ENCODE results near the gene ISX. TPM values are rescaled to one million over a fixed set of nuclear protein-coding genes. Genes with fewer than 3 reads are reported as not detected.

Gene ISX
- total RNA-seq, 1 donor: not detected

- no peak overlapping the region for H3K4me3 ChIP-seq (ENCODE audit: low read depth, low read length)
- no peak for DNase-seq (ENCODE audit: low read depth)
- no peak for TF ChIP-seq CTCF (IDR thresholded peaks at IDR 0.05; ENCODE audit: insufficient read depth, low read depth, low read length)
Measured at GRCh38 chr22:35132568-35132967, 66.6 kb downstream of the ISX start.

- TF ChIP-seq CTCF (IDR thresholded peaks at IDR 0.05; ENCODE audit: insufficient read depth, low read depth, low read length): no peak
- no peak overlapping the region for H3K4me3 ChIP-seq (ENCODE audit: low read depth, low read length)
- DNase-seq (ENCODE audit: low read depth): no peak
Measured at GRCh38 chr22:35133702-35134380, 67.9 kb downstream of the ISX start.

GRCh38 chr22:35134637-35135036 is 68.7 kb downstream of the ISX start:
- TF ChIP-seq CTCF (IDR thresholded peaks at IDR 0.05; ENCODE audit: insufficient read depth, low read depth, low read length): no peak
- DNase-seq (ENCODE audit: low read depth): no peak
- no peak overlapping the region for H3K4me3 ChIP-seq (ENCODE audit: low read depth, low read length)

- H3K4me3 ChIP-seq (ENCODE audit: low read depth, low read length): no peak overlapping the region
- no peak for DNase-seq (ENCODE audit: low read depth)
- no peak for TF ChIP-seq CTCF (IDR thresholded peaks at IDR 0.05; ENCODE audit: insufficient read depth, low read depth, low read length)
Measured at GRCh38 chr22:35135165-35135564, 69.2 kb downstream of the ISX start.

Other genes with a start within 250 kb of the ISX start
- gene HMGXB4, start 191.3 kb downstream of the ISX start, total RNA-seq: 20.3 and 22.5 TPM in 2 replicates
- 53.1 and 73.8 TPM in 2 replicates for gene TOM1, start 233.7 kb downstream of the ISX start, total RNA-seq

Data from fibroblast of villous mesenchyme (primary cell).